SK-N-SH treated with all-trans-retinoic acid at 6 μM for 48 hours (cell line): Measurements from ENCODE around the gene PTEN.

ENCODE experiments used
- ATAC-seq: fragments of 200-7000 bp; cut with Tn5 transposase; 3 replicates; pipeline ENCODE4 v1.9.1; 2020; ENCODE audit warnings: mild to moderate bottlenecking, moderate library complexity
- ARNTL ChIP-seq: fragments of 450-650 bp; formaldehyde crosslinking; IDR thresholded peaks from 2 replicates; pipeline ENCODE4 v1.5.0; 2020; ENCODE audit warnings: low read depth, mild to moderate bottlenecking, moderate library complexity, borderline replicate concordance
- BACH2 ChIP-seq: fragments of 250-450 bp; sonication (Bioruptor Pico); IDR thresholded peaks from 2 replicates; pipeline ENCODE4 v1.9.0; 2021; ENCODE audit warnings: mild to moderate bottlenecking, borderline replicate concordance
- CREB5 ChIP-seq: fragments of 250-450 bp; sonication (Bioruptor Pico); IDR thresholded peaks from 2 replicates; pipeline ENCODE4 v1.5.1; 2020; ENCODE audit warnings: low read depth, mild to moderate bottlenecking, moderate library complexity
- CSDC2 ChIP-seq: fragments of 250-450 bp; sonication (Bioruptor Pico); IDR thresholded peaks from 2 replicates; pipeline ENCODE4 v1.5.0; 2020; ENCODE audit warnings: mild to moderate bottlenecking, moderate library complexity
- CSRNP3 ChIP-seq: fragments of 250-450 bp; sonication (Bioruptor Pico); IDR thresholded peaks from 2 replicates; pipeline ENCODE4 v1.5.1; 2021; ENCODE audit warnings: mild to moderate bottlenecking, moderate library complexity
- ESRRG ChIP-seq: fragments of 250-450 bp; sonication (Bioruptor Pico); IDR thresholded peaks from 2 replicates; pipeline ENCODE4 v1.6.1; 2021; ENCODE audit warnings: mild to moderate bottlenecking
- GLIS3 ChIP-seq: fragments of 250-450 bp; sonication (Bioruptor Pico); IDR thresholded peaks from 2 replicates; pipeline ENCODE4 v1.5.0; 2020; ENCODE audit warnings: mild to moderate bottlenecking, moderate library complexity
- ISL1 ChIP-seq: fragments of 250-450 bp; sonication (Bioruptor Pico); IDR thresholded peaks from 2 replicates; pipeline ENCODE4 v2.1.2; 2022; ENCODE audit warnings: mild to moderate bottlenecking, moderate library complexity
- OSR1 ChIP-seq: fragments of 250-450 bp; sonication (Bioruptor Pico); IDR thresholded peaks from 2 replicates; pipeline ENCODE4 v1.8.0; 2022; ENCODE audit warnings: moderate library complexity, mild to moderate bottlenecking, inconsistent platforms
- PATZ1 ChIP-seq: fragments of 250-450 bp; sonication (Bioruptor Pico); IDR thresholded peaks from 2 replicates; pipeline ENCODE4 v1.8.0; 2020; ENCODE audit warnings: mild to moderate bottlenecking, moderate library complexity, borderline replicate concordance
- PPARA ChIP-seq: fragments of 250-450 bp; sonication (Bioruptor Pico); IDR thresholded peaks from 2 replicates; pipeline ENCODE4 v1.5.0; 2020; ENCODE audit warnings: mild to moderate bottlenecking, borderline replicate concordance
- RARB ChIP-seq: fragments of 250-450 bp; sonication (Bioruptor Pico); IDR thresholded peaks from 2 replicates; pipeline ENCODE4 v1.8.0; 2021; ENCODE audit warnings: mild to moderate bottlenecking, moderate library complexity
- SNAI2 ChIP-seq: fragments of 250-450 bp; sonication (Bioruptor Pico); IDR thresholded peaks from 2 replicates; pipeline ENCODE4 v1.5.0; 2020; ENCODE audit warnings: mild to moderate bottlenecking, moderate library complexity
- TCF4 ChIP-seq: fragments of 250-450 bp; sonication (Bioruptor Pico); IDR thresholded peaks from 2 replicates; pipeline ENCODE4 v1.8.0; 2021; ENCODE audit warnings: mild to moderate bottlenecking, moderate library complexity, borderline replicate concordance
- TOX ChIP-seq: fragments of 250-450 bp; sonication (Bioruptor Pico); IDR thresholded peaks from 2 replicates; pipeline ENCODE4 v1.8.0; 2021; ENCODE audit warnings: mild to moderate bottlenecking, moderate library complexity, borderline replicate concordance
- ZC3H10 ChIP-seq: fragments of 250-450 bp; sonication (Bioruptor Pico); IDR thresholded peaks from 2 replicates; pipeline ENCODE4 v1.5.1; 2021; ENCODE audit warnings: mild to moderate bottlenecking, moderate library complexity
- ZFP3 ChIP-seq: fragments of 250-450 bp; sonication (Bioruptor Pico); IDR thresholded peaks from 2 replicates; pipeline ENCODE4 v1.5.0; 2020; ENCODE audit warnings: mild to moderate bottlenecking, moderate library complexity
- ZFP30 ChIP-seq: fragments of 450-650 bp; formaldehyde crosslinking; IDR thresholded peaks from 2 replicates; pipeline ENCODE4 v1.5.0; 2022; ENCODE audit warnings: mild to moderate bottlenecking, moderate library complexity
- ZNF8 ChIP-seq: fragments of 450-650 bp; formaldehyde crosslinking; IDR thresholded peaks from 2 replicates; pipeline ENCODE4 v1.5.0; 2020; ENCODE audit warnings: mild to moderate bottlenecking, moderate library complexity
- TF ChIP-seq, protein P1 (sequence below): fragments of 250-450 bp; sonication (Bioruptor Pico); IDR thresholded peaks from 2 replicates; pipeline ENCODE4 v1.5.0; 2020; ENCODE audit warnings: mild to moderate bottlenecking, moderate library complexity
- TF ChIP-seq, protein P2 (sequence below): fragments of 250-450 bp; sonication (Bioruptor Pico); IDR thresholded peaks from 2 replicates; pipeline ENCODE4 v1.8.0; 2021; ENCODE audit warnings: low read depth, mild to moderate bottlenecking, moderate library complexity, borderline replicate concordance

PTEN gene

DNA sequence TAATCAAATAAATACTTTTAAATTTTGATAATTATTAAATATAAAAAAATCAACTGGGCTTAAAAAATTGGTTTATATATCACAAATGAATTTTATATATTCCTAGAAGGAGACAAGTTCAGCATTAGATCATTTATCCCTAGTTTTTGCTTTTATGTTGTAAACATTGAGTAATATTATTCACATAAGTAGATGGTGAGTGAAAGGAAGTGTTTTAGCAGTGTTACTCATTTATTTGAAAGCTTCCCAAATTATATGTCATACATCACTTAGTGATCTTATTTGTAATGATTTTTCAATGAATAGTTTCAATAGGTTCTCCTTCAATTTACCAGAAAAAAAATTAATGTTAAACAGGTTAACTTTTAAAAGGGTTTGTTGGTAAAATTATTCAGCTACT lies 15.9 kb upstream of the PTEN start:
- ATAC-seq, result no peak

DNA sequence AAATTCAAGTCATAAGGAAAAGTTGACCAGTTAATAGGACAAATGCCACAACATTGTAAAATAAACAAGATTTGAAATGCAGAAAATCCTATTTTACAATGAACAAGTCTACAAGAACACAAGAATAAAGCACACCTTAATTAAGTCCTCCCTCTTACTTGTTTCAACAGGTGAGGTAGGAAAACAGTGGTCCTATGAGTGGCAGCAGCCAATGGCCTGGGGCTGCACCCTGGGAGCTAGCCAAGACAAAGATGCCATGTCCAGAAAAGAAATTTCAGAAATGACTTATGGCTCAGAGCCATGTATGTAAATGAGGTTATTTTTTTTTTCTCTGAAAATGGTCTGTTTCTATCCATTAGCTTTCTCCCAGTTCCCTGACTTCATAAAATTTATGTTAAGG lies 14.4 kb upstream of the PTEN start:
- ATAC-seq, result no peak
- TF ChIP-seq CSDC2 (CRISPR knock-in tag), result no peak
- no peak for TF ChIP-seq PATZ1 (CRISPR knock-in tag)
- no peak for TF ChIP-seq ZNF8
- no peak for TF ChIP-seq TCF4 (CRISPR knock-in tag)
- no peak for TF ChIP-seq TOX
- TF ChIP-seq, protein P1, sequence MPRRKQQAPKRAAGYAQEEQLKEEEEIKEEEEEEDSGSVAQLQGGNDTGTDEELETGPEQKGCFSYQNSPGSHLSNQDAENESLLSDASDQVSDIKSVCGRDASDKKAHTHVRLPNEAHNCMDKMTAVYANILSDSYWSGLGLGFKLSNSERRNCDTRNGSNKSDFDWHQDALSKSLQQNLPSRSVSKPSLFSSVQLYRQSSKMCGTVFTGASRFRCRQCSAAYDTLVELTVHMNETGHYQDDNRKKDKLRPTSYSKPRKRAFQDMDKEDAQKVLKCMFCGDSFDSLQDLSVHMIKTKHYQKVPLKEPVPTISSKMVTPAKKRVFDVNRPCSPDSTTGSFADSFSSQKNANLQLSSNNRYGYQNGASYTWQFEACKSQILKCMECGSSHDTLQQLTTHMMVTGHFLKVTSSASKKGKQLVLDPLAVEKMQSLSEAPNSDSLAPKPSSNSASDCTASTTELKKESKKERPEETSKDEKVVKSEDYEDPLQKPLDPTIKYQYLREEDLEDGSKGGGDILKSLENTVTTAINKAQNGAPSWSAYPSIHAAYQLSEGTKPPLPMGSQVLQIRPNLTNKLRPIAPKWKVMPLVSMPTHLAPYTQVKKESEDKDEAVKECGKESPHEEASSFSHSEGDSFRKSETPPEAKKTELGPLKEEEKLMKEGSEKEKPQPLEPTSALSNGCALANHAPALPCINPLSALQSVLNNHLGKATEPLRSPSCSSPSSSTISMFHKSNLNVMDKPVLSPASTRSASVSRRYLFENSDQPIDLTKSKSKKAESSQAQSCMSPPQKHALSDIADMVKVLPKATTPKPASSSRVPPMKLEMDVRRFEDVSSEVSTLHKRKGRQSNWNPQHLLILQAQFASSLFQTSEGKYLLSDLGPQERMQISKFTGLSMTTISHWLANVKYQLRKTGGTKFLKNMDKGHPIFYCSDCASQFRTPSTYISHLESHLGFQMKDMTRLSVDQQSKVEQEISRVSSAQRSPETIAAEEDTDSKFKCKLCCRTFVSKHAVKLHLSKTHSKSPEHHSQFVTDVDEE, result no peak
- no peak for TF ChIP-seq ISL1
- TF ChIP-seq SNAI2, result no peak
- TF ChIP-seq OSR1 (CRISPR knock-in tag), result no peak
- TF ChIP-seq PPARA (CRISPR knock-in tag), result no peak
- no peak for TF ChIP-seq CSRNP3 (CRISPR knock-in tag)
- no peak for TF ChIP-seq GLIS3 (CRISPR knock-in tag)
- TF ChIP-seq, protein P2, sequence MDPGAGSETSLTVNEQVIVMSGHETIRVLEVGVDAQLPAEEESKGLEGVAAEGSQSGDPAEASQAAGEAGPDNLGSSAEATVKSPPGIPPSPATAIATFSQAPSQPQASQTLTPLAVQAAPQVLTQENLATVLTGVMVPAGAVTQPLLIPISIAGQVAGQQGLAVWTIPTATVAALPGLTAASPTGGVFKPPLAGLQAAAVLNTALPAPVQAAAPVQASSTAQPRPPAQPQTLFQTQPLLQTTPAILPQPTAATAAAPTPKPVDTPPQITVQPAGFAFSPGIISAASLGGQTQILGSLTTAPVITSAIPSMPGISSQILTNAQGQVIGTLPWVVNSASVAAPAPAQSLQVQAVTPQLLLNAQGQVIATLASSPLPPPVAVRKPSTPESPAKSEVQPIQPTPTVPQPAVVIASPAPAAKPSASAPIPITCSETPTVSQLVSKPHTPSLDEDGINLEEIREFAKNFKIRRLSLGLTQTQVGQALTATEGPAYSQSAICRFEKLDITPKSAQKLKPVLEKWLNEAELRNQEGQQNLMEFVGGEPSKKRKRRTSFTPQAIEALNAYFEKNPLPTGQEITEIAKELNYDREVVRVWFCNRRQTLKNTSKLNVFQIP (CRISPR knock-in tag), result no peak
- no peak for TF ChIP-seq BACH2 (CRISPR knock-in tag)

More for the DNA sequence above, 15.9 kb upstream of the PTEN start:
- no peak for TF ChIP-seq CREB5 (CRISPR knock-in tag)
- TF ChIP-seq ARNTL, result no peak
- TF ChIP-seq ESRRG (CRISPR knock-in tag), result no peak
- no peak for TF ChIP-seq PATZ1 (CRISPR knock-in tag)
- TF ChIP-seq ISL1, result no peak
- TF ChIP-seq TCF4 (CRISPR knock-in tag), result no peak
- TF ChIP-seq ZC3H10 (CRISPR knock-in tag), result no peak
- TF ChIP-seq ZFP3, result no peak
- TF ChIP-seq SNAI2, result no peak
- no peak for TF ChIP-seq BACH2 (CRISPR knock-in tag)
- TF ChIP-seq ZFP30, result no peak
- no peak for TF ChIP-seq RARB (CRISPR knock-in tag)
- TF ChIP-seq, protein P2 (CRISPR knock-in tag), result no peak
- TF ChIP-seq GLIS3 (CRISPR knock-in tag), result no peak
- no peak for TF ChIP-seq TOX
- TF ChIP-seq, all 23 proteins: peak for 0
